GM21529 (cell line): ENCODE measurements around the gene MLF2.
"Not testable (repeated sequence)": the region's sequence is repeated elsewhere in the genome, so short reads cannot be mapped to it uniquely, and the experiment has no call there.

Experiments
- ATAC-seq: cut with Tn5 transposase; IDR thresholded peaks from one replicate; pipeline ENCODE4 v1.9.1; 2021; ENCODE audit not compliant: unreplicated experiment

Gene MLF2

DNA sequence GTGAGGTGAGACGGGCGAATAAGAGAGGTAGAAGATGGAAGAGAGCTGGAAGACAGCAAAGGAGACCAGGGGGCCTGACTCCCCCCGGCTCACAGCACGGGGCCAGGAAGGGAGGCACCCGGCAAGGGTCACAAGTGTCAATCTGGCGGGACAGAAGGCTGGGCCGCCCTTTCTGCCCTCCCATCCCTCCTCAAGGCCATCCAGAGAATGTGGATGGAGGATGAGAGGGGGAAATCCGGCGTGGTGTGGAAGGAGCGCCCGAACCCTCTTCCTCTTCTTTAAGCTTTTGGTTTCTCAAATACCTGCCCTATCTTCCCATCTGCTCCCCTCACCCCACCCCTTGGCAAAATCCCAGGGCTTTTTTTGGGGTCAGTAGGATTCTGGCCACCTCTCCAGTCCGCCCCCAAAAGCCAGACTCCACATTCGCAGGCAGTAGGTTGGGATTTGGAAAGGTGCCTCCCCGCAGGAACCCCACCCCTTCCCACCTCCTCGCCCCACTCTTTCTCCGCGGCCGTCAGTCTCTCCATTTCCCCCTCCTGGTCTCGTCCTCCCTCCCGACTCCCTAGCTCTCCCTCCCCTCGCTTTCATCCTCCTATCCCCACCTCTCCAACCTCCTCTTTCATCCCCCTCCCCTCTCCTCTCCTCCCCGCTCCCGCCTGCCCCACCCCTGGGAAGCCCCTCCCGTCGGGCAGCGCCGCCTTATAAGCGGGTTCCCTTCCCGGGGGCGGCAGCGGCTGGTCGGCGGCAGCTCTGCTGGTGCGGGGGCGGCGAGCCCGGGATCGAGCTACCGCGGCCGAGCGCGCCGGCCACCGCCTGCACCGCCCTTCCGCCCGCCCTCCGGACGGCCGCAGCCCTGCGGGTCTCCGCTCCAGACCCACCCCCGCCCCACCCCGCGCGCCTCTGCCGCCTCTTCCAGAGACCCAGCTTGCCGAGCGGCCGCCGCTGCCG lies 13.0 kb upstream of the MLF2 start, which contains the start of gene PTMS:
Gene PTMS, plus strand, starts transcription at position 730 of the 948 bp plus-strand sequence. CDS start 343 bp downstream, outside the sequence.
- peak; percentile 15 for ATAC-seq

DNA sequence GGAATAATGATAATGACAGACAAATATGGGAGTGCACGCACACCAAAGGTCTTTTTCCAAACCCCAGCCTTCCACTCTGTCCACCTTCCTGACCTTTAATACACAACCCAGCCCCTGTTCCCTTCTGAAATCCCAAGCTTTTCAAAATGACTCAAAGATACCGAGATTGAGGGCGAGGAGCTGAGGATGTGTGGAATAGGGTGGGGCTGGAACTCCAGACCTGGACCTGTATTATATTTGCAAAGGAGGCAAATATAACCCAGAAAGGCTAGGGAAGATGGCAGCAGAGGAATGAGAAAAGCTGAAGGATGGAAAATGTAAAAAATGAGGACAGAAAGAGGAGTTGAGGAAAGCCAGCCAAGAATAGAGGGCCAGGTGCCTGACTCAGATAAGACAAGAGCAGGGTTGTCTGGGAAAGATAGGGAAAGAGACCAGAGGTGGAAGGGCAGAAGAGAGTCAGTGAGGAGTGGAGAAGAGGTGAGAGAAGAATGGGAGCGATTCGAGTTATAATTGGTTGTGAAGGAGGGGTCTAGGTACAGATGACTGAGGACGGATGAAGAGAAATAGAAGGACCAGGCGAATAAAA lies 12.2 kb upstream of the MLF2 start:
- no peak for ATAC-seq

DNA sequence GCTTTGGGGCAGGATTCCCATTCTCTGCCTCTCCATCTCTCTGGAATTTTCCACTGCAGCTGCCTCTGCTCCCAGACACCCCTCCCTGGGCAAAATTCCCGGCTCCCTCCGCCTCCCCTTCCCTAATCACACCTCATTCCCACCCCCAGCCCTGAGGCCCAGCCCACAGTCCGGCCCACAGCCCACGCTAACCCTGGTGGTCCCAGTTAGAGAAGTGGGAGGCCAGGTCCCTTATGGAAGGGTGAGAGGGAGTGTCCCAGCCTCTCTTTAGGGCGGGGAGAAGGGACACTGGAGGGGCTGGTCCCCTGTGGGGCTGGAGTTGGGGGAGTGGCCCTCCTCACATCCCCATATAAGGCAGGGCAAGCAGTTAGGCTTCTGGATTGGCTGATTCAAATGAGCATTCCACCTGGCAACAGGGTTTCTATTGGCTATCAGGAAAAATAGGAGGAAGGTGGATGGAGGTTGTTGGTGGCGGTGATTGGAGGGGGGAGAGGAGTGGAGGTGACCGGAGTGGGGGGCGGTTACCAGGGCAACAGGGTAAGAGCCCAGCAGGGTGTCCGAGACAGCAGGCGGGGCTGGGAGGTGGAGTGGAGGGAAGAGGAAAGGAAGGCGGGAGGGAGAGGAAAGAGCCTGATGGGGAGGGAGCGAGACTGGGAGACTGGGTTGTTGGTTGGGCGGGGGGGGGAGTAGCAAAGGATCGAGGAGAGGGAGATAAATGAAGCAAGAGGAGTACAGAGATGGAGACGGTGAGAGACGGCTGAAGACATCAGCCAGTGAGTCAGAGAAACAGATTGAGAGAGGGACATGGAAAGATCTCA lies 11.3 kb upstream of the MLF2 start:
- ATAC-seq, result peak; percentile 81

DNA sequence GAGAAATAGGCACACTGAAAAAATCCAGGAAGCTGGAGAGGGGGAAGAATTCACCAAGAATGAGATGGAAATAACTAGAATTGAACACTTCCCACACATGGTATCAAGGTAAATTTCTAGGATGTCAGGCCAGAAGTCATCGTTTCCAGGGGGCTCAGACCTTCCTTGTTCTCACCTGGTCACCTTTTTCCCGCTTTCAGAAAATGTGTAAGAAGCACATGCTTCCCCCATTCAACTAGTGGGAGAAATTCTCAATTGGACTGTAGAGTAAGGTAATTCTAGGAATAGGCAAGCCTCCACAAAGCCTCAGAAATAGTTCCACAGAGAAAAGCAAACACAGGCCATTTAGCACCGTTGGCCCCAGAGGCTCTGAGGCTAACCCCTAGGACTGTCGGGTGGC lies 10.4 kb upstream of the MLF2 start:
- no peak for ATAC-seq

DNA sequence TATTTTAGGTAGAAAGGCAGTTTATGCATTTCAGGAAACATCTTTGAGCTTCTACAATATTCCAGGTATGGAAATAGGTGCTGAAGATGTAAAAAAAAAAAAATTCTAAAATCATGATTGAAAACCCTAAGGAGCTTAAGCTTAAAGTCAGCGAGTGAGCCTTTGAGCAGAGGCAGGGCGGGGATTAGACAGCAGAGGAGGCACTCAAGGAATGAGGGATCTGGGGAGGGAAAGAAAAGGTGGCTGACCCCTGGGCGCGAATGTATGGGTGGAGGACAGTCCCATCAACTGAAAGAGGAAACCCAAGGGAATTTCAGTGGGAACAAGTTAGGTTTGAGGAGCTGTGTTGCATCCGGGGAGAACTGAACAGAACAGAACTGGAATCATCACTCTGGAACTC lies 6.8 kb upstream of the MLF2 start:
- ATAC-seq, result no peak

DNA sequence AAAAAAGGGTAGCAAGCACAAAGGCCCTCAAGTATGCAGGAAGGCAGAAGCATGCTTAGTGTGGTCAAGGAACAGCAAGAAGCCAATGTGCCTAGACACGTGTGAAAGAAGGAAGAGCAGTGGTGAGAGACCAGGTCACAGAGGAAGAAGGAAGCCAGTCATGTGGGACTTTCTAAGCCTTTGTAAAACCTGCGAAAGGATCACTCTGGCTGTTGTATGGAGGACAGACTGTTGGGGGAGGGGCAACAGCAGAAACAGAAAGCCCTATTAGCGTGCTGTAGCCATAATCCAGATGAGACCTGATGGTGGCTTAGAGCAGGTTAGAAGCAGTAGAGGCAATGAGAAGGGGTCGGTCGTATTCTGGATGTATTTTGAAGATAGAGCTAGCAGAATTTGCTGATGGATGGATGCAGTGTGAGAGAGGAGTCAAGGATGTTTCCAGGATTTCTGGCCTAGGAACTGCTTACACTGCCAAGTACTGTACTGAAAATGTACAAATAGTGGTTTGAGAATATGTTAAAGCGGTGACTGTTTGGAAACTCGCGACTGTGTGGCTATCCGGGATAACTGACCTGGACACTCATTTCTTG lies 5.7 kb upstream of the MLF2 start:
- no peak for ATAC-seq

DNA sequence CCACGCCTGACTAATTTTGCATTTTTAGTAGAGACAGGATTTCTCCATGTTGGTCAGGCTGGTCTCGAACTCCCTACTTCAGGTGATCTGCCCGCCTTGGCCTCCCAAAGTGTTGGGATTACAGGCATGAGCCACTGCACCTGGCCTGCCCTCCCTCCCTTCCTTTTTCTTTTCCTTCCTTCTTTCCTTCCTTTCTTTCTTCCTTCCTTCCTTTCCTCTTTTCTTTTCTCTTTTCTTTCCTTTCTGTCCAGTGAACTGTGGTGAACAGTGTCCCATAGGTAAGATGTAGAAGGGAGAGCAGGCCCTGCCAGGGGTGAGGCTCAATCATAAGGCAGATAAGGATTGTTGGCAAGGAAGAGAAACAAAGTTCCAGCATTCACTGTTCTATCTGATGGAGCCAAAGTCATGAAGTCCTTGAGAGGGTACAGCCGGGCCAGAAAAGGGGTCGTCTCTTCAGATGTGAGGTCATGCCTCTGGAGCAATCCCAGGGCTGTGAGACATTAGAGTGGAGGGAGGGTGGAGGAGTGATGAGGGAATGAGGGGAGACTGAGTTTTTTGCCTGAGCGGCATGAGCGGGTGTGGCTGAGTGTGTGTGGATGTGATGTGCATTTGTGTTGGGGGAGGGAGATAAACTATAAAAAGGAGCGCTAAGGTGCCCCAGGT lies 4.2 kb upstream of the MLF2 start:
- no peak for ATAC-seq

DNA sequence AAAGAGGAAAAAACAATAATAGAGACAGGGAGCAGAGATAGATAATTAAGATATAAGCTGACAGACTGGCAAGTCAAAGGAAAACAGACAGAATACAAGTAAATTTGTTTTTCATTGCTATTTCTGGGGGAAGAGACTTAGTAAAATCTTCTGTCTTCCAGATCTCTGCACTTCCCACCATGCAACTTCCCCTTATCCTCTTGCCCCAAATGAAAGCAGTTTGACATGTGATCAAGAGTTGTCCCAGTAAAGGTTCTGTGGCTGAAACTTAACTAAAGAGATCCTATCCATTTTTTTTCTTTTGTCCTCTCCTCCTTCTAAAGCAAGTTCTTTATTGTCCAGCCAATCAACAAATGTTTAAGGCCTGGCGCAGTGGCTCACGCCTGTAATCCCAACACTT lies 1.5 kb upstream of the MLF2 start:
- ATAC-seq, result no peak

DNA sequence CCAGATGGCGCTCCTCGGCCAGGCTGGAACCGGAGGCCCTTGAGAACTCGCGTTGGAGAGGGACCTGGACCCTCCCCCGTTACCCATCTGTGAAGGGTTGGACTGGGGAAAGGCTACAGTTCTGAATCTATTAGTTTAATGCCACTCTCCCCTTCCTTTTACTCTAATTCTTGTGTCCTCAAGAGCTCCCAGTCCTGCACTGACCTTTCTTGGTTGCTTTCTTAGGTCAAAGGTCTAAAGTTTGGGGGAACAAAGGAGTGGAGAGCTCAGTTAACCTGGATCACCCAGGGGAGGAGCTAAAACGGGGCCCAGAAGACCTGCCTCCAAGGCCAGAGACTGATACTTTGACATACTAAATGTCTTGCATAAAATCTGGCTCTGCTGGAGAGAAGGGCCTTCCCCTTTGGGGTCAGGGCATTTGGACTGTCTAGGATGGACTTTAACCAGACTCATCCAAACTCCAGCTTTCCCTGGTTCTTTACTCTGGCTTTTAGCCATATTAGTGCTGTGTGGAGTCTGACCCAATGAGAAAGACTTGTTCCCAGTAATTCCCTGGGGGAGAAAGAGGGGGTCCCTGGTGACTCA lies 923 bp upstream of the MLF2 start:
- ATAC-seq, result no peak

DNA sequence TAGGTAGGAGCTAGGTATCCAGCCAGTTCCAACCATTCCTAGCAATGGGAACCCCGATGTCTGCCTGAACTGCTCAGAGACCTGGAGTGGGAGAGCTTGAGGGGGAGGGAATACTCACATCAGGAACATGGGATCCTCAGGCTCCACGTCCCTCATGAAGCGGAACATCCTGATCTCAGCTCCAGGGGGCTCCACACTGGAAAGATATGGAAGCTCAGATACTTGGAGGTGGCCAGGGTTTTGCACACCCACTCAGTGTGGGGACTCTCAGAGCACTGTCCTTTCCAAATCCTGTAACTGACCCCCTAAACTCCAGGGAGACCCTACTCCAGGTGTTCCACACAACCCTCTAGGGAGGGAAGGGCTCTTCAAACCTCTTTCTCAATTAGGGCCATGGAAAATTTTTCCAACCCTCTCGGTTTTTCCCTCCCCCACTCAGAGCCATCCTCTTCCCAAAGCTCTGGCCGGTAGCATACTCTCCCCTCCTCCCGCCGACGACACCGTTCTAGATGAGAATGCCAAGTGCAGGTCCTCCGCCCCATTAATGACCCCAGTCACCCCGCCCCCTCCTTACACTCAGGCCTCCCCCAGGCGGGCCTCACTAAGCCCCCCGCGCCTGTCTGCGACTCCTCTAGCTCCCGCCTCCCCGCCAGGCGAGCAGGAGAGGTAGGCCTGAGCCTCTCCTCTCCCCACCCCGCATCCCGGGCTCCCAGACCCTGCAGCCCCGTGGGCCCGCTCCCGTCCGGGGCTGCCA lies 597 bp downstream of the MLF2 start:
- no peak for ATAC-seq

DNA sequence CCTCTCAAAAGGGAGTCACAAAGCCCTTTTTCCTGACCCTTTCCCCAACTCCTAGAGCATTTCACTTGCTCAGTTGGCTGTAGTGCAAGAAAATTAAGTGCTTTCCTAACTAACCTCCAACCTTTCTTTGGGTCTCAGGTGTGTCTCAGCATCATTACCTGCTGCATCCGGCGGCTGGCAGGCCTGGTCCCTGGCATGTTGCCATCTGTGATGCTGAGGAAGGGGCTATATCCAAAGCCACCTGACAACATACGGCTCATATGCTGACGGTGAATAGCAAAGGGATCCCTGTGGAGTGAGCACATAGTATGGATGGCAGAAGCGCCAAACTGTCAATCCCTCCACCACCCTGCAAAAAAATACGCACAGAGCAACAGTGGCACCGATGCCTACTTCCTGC lies 1.2 kb downstream of the MLF2 start:
- no peak for ATAC-seq

DNA sequence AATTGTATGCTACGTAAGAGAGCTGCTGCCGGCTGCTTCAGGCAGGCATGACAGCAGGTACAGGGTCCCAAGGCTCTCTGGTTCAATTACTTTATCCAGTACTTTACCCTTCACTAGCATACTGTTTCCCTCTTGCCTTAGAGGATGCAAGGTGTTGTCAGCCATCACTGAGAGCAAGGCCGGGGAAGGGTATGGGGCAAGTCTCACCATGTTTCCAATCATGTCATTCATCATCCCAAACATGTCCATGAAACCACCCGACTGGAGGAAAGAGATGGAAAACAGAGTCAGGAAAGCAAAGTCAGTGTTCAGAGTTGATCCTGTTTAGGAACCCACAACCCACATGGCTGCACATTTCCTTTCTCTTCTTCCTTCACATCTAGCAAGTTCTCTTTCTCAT lies 2.4 kb downstream of the MLF2 start:
- no peak for ATAC-seq

DNA sequence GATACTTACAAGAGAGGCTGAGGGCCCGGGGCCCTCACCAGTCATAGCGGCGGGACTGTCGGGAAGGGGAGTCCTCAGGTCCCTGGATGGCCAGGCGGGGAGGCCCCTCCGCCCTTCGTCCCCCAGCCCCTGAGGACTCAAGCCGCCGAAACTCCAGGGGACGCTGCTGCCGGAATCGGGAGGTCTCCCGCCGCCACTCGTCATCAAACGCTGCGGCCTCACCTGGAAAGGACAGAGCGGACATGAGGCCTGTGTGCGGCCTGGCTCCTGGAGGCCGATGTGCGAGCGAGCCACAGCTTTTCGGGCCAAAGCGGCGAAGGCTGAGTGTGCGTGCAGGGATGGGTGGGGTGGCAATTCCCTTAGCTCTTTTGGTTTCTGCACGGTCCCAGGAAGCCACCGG lies 4.2 kb downstream of the MLF2 start:
- no peak for ATAC-seq

DNA sequence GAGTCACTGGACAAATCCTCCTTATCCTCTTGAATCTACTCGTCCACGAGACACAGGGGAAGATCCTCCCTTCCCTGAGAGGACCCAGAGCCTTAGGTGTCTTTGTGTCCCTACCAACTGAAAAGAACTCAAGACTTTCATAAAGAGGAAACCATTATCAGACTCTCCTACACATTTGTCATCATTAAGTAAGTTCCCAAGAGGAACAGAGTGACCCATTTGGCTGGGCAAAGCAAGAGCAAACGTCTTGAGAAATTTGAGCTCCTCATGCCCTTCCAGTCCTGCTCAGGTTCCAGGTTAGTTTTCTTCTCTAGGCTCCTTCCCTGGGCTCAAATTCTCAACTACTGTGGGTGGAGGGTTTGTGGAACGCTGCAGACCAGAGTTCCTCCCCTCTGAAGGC lies 5.7 kb downstream of the MLF2 start:
- no peak for ATAC-seq

DNA sequence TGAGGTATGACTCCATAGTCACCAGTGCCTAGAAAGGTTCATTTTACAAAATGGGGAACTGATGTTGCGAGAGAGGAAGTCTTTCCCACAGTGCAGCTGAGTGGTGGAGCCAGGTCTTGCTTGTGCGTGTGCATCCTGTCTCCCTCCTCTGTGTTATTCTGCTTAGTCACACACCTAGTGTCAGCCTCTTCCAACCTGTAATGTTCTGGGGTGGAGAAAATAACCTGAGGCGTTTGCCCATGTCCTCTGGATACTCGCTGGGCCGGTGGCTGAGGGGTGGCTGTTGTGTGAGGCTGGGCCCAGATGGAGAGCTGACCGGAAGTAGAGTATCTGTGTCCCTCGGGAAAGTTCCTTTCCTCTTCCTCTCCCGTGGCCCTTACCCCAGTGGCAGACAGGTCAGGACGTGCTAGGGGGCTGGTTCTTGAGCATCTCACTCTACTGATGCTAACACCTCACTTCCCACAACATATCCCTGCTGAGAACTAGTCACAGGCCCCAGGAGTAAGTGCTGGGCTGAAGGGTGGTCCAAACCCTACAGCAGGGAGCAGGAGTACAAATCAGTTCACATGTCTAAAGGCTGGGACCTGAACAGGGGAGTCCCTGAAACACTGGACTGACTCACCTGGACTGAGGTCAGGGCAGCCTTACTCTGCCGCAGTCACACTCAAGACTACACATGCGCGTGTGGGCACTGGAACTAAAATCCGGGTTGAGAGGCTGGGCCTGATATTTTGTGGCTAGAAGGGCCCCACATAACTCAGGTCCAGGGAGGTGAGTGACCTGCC lies 7.0 kb downstream of the MLF2 start:
- no peak for ATAC-seq

DNA sequence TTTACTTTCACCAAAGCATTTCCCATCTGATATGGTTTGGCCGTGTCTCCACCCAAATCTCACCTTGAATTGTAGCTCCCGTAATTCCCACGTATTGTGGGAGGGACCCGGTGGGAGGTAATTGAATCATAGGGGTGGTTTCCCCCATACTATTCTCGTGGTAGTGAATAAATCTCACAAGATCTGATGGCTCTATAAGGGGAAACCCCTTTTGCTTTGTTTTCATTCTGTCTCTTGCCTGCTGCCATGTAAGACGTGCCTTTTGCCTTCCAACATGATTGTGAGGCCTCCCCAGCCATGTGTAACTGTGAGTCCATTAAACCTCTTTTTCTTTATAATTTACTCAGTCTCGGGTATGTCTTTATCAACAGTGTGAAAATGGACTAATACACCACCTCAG lies 9.6 kb downstream of the MLF2 start:
- not testable (repeated sequence) for ATAC-seq

DNA sequence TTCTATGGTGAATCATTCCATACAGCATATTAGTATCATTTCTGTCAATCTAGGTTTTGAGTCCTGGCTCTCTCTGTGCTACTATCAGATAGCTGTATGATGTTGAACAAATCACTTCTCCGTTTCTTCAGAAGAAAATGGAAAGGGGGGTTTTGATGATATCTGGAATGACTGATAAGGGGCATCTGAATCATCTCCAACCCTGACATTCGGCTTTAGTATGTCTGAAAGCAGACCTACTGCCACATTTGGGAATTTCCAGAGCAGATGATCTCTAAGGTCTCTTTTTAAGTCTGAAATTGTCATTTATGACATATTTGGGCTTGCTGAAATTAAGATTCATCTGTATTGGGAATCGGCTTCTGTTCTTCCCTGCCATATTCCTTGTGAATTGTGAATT lies 10.1 kb downstream of the MLF2 start:
- no peak for ATAC-seq

DNA sequence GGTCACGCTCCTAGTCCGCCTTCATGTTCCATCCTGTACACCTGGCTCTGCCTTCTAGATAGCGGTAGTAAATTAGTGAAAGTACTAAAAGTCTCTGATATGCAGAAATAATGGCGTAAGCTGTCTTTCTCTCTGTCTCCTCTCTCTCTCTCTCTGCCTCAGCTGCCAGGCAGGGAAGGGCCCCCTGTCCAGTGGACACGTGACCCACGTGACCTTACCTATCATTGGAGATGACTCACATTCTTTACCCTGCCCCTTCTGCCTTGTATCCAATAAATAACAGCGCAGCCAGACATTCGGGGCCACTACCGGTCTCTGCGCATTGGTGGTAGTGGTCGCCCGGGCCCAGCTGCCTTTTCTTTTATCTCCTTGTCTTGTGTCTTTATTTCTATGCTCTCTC lies 10.9 kb downstream of the MLF2 start:
- ATAC-seq, result not testable (repeated sequence)

DNA sequence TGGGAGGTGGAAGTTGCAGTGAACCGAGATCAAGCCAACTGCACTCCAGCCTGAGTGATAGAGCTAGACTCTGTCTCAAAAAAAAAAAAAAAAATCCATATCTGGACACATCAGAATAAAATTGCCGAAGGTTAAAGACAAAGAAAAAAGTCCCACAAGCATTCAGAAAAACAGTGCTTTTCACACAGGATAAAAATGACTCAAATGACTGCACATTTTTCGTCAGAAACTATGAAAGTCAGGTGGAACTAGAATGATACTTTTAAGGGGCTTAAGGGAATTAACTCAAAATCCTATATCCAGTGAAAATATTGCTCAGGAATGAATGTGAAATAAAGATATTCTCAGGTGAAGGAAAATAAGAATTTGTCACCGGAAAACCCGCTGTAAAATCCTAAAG lies 16.2 kb downstream of the MLF2 start:
- ATAC-seq, result no peak
